Measurements from ENCODE around the gene HLA-DQB2.

Gene HLA-DQB2

GRCh38 chr6:32716396-32716795 is 46.9 kb downstream of the HLA-DQB2 start:
- TF ChIP-seq, protein P1, sequence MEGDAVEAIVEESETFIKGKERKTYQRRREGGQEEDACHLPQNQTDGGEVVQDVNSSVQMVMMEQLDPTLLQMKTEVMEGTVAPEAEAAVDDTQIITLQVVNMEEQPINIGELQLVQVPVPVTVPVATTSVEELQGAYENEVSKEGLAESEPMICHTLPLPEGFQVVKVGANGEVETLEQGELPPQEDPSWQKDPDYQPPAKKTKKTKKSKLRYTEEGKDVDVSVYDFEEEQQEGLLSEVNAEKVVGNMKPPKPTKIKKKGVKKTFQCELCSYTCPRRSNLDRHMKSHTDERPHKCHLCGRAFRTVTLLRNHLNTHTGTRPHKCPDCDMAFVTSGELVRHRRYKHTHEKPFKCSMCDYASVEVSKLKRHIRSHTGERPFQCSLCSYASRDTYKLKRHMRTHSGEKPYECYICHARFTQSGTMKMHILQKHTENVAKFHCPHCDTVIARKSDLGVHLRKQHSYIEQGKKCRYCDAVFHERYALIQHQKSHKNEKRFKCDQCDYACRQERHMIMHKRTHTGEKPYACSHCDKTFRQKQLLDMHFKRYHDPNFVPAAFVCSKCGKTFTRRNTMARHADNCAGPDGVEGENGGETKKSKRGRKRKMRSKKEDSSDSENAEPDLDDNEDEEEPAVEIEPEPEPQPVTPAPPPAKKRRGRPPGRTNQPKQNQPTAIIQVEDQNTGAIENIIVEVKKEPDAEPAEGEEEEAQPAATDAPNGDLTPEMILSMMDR (IDR thresholded peaks at IDR 0.05; ENCODE audit: low read depth, low read length, missing control alignments) = no peak
- no peak for DNase-seq (ENCODE audit: extremely low read depth, low read depth)
- H3K4me3 ChIP-seq (replicated peaks; ENCODE audit: low read depth, low read length) = no peak overlapping the region

GRCh38 chr6:32713241-32713640 is 50.1 kb downstream of the HLA-DQB2 start:
- TF ChIP-seq, protein P1 (IDR thresholded peaks at IDR 0.05; ENCODE audit: low read depth, low read length, missing control alignments) = no peak
- DNase-seq (ENCODE audit: extremely low read depth, low read depth) = no peak
- H3K4me3 ChIP-seq (replicated peaks; ENCODE audit: low read depth, low read length) = no peak overlapping the region

DNA sequence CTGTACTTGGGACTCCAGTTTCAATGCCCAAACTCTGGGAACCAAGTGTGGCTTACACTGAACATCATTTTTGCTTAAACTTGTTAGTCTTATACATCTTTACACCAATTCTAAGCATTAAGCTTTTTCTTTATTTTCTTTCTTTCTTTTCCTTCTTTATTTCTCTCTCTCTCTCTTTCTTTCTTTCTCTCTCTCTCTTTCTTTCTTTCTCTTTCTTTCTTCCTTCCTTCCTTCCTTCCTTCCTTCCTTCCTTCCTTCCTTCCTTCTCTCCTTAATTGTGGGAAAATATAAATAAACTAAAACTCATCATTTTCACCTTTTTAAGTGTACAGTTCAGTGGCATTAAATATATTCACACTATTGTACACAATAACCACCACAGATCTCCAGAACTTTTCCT is 53.7 kb downstream of the HLA-DQB2 start:
- no peak for DNase-seq (ENCODE audit: extremely low read depth, low read depth)
- H3K4me3 ChIP-seq (replicated peaks; ENCODE audit: low read depth, low read length) = no peak overlapping the region
- TF ChIP-seq, protein P1 (IDR thresholded peaks at IDR 0.05; ENCODE audit: low read depth, low read length, missing control alignments) = no peak

Data from HFF-Myc (cell line).